Measurements from ENCODE around the gene SEMA3B.
"Not testable (repeated sequence)": the region's sequence is repeated elsewhere in the genome, so short reads cannot be mapped to it uniquely, and the experiment has no call there.

The SEMA3B gene

DNA sequence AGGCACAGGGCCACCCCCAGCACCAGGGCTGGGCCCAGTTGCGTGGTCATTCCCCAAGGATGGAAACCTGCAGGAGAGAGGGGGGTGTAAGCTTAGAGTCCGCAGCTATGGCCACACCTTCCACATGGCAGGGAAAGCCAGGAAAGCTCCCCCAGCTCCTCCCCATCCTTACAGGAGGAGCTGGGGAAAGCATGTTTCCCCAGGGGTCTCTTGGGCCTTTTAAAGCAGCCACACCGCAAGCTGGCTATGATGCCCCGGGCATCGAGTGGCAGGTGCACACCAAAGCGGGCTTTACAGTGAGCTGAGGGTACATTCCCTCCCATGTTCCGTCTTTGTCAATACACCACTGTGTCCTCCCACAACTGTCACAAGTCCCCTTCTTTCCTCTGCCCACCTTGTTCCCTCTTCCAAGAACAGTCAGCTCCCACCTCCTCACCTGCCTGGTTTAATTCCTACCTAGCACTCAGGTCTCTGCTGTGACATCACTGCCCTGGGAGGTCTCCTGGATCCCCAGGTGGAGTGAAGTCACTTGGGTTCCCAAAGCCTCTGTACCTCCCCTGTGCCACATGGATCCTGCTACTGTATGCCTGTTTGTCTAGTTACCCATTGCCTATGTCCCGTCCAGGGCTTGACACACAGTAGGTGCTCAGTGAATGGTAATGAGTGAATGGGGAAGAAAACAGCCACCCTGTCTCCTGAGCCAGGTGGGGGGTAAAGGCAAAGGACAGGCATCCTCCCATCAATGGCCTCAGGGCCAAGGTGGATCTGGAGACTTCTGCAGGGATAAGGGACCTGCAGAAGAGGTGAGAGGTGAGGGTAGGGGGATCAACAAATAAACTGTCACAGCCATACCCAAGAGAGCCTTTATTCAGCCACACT is 26.8 kb downstream of the SEMA3B start:
- no peak for DNase-seq

DNA sequence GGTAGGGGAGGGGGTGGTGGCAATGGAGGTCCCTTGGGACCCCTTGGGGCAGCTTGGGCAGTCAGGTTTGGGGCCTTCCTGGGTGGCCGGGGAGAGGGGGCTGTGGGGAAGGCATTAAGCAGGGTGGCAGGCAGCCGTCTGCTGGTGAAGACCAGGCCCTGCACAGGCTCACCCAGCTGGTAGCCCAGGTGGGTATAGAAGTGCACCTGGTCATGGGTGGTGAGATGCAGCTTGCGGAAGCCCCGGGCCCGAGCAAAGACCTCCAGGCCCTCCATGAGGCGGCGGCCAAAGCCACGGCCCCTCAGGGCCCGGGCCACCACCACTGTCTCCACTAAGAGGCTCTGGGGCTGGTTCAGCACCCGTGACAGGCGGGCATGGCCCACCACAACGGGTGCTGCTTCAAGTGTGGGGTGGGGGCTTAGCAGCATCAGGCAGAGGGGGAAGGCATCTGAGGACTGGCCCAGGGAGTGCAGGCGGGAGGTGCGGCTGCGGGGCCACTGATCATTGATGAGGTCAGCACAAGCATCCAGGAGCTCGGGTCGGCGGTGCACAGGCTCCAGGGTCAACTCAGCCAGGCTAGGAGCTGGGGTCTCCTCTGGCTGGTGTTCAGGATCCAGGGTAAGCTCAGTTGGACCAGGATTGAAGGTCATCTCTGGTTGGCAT is 27.9 kb downstream of the SEMA3B start:
- no peak for DNase-seq

DNA sequence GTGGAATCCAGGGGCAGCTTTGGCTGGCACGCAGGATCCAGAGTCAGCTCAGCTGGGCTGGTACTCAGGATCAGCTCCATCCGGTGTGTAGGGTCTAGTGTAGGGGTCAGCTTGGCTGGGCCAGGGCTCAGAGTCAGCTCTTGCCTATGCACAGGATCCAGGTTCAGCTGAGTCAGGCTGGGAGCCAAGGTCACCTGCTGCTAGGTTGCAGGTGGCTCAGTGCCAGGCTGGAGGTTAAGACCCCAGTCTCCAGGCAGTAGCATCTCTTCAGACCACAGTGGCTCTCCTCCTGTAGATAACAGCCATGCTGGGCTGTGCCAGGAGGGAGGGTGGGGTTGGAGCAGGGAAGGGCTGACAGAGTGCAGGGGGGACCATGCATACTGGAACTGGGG is 28.4 kb downstream of the SEMA3B start:
- DNase-seq = peak; percentile 58

DNA sequence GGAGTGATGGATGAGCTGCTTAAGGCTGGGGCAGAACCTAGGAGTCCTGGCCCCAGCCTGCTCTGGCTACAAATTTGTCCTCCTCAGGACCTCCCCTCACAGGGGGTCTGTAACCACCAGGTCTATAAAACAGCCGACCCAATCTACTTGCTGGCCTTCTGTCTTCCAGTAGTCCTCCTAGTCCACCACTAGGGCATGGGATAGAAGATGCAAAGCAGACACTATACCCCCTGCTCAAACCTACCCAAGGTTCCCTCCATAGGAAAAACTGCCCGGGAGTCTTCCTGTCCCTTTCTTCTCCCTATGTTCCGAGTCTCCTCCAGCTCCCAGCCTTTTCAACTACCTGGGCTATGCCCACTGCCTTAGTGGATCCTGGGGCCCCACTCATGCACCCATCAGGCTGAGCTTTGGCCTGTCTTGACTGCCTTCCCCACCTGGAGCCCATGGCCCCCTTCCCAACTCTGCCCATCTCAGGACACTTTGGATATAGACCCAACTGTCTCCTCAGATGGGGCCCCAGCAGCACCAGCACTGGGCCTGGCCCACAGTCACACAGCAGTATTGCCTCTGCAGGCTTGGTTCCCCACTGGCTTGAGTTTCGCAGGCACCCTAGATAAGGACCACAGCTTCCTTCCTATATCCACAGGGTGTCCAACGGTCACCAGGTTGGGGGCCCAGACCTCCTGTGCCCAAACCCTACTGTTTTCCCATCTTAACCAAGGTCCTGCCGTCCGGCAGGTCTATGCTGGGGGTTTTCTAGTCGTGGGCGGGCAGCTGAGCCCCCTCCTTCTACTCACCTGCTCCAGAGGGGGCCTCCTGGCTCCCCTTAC is 29.2 kb downstream of the SEMA3B start:
- peak; percentile 53 for DNase-seq

DNA sequence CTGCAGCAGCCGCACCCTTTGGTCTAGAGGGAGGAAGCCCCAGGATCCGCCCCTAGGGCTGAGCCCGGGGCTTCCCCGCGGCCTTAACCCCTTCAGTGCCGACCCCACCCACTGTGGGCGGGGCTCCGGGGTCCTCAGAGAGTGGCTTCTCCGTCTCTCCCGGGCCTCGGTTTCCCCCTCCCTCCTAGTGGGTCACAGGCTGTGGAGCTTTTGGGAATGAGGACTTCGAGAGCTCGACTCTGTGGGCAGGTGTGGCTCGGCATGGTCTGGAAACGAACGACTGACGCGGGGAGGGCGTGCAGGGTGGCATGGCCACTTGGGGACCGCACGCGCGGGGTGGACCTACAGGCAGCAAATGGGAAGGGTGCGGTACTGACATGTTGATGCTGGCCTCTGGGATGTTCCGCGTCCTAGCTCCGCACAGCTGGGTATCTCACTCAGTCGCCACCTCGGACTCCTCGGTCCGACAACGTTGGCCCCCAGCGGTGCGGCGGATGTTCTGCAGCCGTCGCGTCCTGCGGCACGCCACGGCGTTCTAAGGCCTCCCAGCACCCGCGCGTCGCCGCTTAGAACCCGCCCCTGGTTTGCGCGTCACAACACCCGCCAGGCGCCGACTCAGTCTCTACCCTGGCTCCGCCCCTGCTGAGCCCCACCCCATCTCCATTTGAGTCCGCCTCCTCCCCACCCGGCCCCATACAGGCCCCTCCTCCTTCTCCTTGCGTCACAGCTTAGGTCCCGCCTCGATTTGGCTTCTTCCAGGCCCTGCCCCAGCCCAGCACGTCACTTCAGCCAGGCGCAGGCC is 30.1 kb downstream of the SEMA3B start, which contains the start of the genes HYAL3 and NAA80:
HYAL3 (minus strand) TSS at position 570 of the 802 bp plus-strand sequence. CDS start 3,803 bp downstream, outside the sequence.
NAA80 (minus strand) TSS at position 570 of the 802 bp plus-strand sequence. CDS start 1,942 bp downstream, outside the sequence.
- peak; percentile 99 for DNase-seq

DNA sequence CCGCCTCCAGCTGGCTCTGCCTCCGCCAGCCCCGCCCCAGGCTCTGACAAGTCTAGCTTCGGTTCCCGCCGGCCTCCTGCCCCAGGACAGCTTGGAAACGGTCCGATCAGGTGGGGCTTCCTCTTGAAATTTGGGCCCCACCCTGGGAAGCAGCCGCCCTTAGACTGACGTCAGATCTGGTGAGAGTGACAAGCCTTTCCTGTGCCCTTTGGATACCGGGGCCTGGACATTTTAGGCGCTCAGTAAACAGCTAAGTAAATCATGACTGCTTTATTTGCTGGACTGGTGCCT is 30.6 kb downstream of the SEMA3B start:
- no peak for DNase-seq

DNA sequence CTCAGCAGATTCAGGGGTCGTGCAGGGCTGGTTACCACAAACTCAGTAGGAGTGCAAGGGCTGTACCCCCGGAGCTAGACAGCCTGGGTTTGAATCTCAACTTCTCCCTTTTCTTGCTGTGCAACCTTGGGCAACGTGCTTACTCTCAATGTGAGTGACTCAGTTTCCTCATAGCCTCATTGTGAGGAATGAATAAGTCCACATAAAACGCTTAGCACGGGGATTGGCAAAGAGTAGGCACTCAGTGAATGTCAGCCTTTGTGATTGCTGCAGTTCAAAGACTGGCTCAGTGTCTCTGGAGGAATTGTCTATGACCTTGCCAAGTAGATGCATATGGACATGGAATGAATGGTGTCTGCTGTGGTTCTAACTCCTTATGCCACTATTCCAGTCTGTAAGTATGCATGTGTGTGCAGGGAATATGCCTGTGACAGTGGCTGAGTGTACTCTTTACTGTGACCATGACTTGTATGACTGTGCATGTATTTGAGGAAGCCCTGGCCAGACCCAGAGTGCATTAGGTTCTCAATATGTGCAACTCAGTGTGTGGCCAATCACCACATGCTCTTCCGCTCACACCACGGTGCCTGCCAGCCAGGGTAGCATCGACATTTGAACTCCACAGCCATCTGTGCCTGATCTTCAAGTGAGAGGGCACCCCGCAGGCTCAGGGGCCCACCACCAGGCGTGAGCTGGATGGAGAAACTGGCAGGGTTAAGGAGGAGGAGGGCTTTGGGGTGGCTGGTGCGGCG is 31.2 kb downstream of the SEMA3B start:
- DNase-seq = peak; percentile 70

DNA sequence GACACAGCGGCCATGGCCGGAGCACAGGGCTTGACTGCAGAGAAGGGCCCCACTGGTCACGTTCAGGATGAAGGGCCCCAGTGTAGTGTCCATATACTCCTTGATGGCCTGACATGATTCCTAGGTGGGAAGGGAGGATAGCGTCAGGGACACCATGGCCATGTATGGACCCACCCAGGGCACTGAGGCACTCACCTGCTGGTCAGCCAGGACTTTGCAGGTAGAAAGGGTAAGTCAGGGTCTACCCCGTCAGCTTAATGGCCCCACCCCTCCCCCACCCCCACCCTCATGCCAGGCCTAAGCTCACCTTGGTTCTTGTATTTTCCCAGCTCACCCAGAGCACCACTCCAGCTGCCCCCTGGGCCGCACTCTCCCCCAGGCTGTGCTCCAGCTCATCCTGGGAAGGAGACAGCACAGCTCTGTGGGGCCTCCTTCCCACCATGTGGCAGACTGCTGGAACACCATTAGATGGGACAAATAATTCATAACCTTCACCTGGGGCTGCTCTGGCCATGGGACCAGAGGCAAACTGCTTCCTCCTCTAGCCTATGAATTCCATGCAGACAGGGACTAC is 31.8 kb downstream of the SEMA3B start:
- no peak for DNase-seq

DNA sequence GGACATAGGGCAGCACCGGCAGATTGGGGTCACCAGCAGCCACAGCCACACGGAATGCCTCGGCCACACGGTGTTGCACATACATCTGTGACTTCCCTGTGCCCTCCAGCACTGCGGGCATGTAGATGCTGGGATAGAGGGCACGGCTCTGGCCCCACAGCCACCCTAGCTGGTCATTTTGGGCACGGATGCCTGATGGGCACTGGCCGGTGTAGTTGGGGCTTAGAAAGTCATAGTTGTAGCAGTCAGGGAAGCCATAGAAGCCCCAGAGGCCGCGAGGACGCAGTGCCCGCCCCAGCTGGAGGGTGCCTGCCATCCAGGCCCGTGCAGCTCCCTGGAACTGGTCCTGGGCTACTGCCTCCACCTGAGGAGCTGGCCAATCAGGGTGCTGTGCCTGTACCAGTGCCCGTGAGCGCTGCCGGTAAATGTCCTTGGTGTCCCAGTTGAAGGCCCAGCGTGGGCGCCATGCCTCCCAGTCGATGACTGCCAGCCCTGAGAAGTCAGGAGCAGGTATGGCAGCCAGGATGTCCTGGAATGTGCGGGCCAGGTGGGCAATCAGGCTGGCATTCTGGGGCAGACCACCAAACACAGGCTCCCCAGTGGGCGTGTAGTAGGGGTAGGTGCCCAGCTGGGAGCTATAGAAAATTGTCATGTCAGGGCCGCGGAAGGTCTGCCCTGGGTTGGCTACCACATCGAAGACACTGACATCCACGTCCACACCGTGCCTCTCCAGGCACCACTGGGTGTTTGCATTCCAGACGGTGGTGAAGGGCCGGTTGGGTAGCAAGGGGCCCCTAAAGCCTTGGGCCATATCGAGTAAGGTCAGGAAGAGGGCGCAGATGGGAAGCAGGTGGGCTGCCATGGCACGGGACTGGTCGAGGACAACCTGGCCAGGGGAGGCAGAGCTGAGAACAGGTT is 33.4 kb downstream of the SEMA3B start:
- DNase-seq = no peak

DNA sequence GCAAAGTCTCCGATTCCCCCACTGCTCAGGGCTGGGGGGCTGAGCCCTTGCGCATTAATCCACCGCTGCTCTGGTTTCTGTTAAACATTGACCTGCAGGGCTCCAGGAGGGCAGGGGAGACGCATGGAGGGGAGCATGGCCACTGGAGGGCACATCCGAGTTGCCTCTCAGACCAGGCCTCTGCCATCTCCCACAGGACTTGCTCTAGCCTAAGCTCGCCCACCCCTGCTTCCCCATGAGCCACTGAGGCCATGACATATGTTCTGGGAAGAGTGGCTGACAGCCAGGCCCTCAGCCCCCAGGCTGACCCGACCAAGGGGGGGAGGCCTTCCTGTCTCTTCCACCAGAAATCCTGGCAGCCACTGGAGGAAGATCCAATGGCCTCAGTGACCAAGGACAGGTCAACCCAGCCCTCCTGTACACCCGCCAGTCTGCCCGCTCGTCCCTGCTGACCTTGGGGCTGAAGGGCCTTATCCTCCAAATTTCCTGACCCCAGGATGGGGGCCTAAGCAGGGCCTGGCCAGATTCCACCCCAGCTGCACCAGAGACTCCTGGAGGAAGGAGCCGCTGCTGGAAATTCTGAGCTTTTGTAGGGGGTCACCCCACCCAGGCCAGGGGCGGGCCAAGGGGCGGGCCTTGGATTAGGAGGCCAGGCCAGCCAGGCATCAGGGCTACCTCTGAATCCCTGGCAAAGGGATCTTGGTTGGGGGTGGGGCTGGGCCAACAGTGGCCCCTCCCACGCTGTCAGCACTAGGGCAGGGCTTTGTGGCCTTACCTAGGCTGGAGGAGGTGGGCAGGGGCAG is 34.3 kb downstream of the SEMA3B start, which contains the start of gene HYAL1:
HYAL1 (minus strand) TSS at position 562 of the 803 bp plus-strand sequence. CDS start 618 bp downstream, outside the sequence.
- DNase-seq = peak; percentile 55

DNA sequence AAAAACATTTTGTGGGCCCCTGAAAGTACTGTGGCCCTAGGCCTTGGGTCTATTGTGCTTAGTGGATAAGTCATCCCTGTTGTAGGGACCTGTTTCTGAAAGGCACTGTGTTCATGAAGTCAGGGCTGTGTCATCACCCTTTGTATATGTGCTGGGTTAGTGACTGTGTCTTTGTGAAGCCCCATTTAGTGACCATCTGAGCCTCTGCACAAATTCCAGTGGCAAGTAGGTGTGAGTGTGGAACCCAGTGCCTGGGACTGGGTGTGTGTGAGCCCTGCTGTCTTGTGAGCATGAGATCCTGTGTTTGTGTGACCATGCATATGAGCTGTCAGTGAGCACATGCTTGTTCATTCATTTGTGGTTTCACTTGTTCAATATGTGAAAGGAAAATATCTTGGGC is 35.7 kb downstream of the SEMA3B start:
- DNase-seq = no peak

DNA sequence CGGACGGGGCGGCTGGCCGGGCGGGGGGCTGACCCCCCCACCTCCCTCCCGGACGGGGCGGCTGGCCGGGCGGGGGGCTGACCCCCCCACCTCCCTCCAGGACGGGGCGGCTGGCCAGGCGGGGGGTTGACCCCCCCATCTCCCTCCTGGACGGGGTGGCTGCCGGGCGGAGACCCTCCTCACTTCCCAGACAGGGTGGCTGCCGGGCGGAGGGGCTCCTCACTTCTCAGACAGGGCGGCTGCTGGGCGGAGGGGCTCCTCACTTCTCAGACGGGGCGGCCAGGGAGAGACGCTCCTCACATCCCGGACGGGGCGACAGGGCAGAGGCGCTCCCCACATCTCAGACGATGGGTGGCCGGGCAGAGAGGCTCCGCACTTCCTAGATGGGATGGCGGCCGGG is 43.1 kb downstream of the SEMA3B start:
- not testable (repeated sequence) for DNase-seq

DNA sequence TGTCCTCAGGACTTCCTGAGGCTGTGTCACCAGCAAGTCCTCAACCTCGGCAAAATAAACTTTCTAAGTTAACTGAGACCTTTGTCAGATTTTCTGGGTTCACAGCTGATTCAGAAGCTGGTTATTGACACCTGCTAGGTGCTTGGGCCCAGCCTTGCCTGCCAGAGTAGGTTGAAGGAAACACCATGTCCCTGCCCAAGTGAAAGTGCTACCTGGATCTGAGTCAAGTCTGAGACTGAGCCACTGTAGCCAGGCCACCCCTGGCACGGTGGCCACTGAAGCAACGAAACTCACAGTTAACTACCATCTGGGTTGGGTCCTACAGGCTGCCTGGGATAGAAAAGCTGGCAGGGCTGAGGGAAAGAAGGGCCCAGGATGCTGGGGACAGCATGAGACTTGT is 45.4 kb downstream of the SEMA3B start:
- DNase-seq = no peak

DNA sequence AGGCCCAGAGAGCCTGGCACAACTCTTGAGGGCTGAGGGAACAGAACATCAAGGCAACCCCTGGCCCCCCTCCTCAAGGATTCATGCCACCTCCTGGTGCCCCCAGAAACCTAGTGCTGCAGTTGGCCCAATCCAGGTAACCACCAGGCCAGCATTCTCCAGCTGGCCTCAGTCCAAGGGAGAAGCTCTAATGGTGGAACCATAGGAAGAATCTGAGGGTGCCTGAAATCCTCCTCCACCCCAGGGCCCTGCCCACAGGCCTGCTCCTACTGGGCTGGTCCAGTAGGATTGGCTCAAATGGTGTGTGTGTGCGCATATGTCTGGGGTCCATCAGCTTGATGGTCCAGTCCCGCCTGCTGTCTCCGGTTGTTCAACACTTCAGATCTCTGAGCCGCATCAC is 45.9 kb downstream of the SEMA3B start:
- no peak for DNase-seq

DNA sequence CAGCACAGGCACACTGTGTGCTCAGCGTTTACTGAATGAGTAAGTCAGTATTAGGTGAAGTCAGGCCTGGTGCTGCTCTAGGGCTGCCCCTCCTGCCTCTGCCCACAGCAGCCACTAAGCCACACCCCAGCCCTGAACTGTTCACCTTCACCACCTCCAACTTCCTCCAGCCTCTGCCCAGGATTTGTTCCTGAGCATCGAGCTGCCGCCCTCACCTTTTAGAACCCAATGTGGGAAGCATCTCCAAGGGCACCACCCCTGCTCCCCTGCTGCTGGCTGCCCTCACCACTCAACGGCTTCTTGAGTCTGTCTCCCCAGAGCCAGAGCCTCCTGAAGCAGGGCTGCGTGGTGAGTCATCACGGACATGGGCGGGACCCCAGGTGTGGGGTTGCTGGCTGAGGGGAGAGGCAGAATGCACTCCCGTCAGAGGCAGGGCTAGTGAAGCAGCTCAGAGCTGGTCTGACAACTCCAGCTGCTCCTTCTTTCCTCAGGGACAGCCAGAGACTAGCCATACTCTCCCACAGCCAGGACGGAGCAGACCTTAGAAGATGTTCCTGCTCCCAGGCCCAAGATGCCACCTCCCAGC is 47.8 kb downstream of the SEMA3B start:
- no peak for DNase-seq

DNA sequence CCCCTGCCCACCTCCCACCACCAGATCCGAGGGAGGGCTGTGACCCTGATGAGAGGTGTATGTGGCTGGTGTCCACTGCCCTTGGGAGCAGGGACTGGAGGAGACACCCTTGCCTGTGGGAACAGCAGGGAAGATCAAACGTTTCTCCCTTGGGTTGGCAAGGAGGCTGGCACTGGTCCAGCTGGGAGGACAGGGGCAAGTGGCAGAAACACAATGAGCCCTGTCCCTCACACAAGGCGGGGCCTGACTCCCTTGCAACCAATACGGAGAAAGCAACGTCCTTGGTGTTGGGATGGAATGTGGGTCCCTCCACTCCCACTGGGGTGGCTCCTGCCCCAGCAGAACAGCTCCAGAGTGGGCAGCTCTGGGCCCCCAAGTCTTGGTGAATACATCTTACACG is 48.4 kb downstream of the SEMA3B start:
- no peak for DNase-seq

DNA sequence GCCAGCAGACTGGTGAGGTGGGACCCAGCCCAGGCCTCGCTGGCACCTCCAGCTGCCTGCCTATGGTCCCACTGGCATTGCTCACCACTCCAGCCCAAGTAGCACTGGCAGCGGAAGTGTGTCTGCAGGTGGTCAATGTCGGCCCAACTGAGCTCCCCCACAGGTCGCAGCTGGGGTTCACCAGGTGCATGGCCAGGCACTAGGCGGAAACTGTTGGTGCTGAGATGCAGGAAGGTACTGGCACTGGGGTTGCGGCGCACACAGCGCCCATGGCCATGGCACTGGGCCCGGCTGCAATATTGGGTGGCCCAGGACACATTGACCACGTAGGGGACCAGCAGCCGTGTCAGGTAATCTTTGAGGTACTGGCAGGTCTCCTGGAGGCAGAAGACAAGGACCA is 49.2 kb downstream of the SEMA3B start:
- DNase-seq = no peak

DNA sequence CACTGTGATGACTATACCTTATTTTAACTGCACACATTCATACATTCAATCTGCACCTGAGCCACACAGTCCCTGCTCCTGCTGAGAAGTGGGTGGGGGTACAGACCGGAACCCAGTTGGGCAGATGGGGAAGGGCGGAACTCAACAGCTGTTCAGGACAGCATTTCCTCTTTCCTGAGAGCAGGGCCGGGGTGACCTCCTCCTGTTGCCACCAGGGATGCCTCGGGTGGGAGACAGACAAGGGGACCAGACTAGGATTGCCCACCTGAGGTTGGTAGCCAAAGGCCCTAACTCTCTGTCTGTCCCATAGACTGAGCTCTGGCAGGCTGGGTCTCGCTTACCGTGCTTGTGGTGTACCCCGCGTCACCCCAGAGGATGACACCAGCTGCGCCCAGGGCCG is 49.7 kb downstream of the SEMA3B start:
- no peak for DNase-seq

All from hematopoietic multipotent progenitor cell treated with erythropoietin and hydrocortisone succinate and interleukin-3 and kit ligand, for 8 days (in vitro differentiated cells).